ENCODE data around the gene LIPC. TPM values are rescaled to one million over a fixed set of nuclear protein-coding genes. Genes with fewer than 3 reads are reported as not detected.

The LIPC gene
- polyA plus RNA-seq, 1 of the 3 experiments (the other 2 are of a cell fraction), result not detected

DNA sequence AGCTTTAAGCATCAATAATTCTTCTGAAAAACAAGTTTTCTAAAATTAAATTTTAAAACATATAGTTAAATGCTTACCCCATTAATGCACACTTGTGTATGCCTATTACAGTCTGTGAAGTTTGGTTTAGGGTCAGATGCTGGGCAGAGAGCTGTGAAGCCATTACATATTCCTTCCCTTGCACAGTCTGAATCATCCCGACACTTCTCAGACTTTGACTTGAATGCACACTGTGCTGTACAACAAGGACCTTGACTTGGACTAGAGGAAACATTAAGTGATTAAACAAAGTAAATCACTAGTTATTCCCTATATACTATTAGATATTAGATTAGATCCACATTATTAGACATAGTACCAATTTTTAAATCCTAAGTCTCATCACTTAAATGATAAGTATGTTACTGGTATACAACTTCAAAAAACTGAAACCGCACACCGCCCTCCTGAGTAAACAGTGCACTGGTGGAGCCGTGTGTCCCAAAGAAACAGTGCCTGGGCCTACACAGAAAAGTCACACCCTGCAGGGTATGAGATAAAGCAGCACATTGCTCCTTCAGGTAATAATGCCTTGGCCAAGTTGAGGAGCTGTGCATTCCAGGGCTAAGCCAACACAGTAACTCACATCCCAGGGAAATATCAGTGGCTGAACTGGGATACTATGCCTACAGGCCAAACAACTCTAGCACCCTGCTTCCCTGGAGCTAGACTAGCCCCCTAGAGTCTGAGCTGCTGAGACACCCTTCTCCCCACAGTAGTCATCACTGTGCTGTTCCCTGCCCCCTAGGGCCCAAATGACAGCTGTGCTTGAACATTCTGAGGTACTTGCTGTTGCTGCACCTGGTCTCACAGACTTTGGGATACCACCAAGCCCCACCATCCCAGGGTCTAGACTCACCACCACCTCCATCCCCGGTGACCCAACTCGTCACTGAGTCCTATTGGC, 180.2 kb downstream of the LIPC start:
- peaks cover 3% of the 10 kb centered on the region for H3F3A ChIP-seq (replicated peaks; ENCODE audit: insufficient read depth)
- H3K36me3 ChIP-seq (replicated peaks in 1 of 2; ENCODE audit: control insufficient read depth in 1 of 2, insufficient read depth in 2 of 2, low read length in 1 of 2), result peaks cover 27 to 34% of the 10 kb centered on the region in 2 experiments
- H2AFZ ChIP-seq (ENCODE audit: low read depth), result no peak overlapping the region
- H3K9me3 ChIP-seq, result peaks cover 10% of the 10 kb centered on the region; the same call in 1 of the 2 replicates
- H3K9ac ChIP-seq, result no peak overlapping the region
- CTCF ChIA-PET, result interaction anchor here (1.4 kb wide), 1 partner anchor 16 kb away, joined by 3 read pairs; no protein-coding TSS in a partner anchor
- no peak for DNase-seq
- no peaks in the 10 kb centered on the region for H3K9me2 ChIP-seq
- H3K27me3 ChIP-seq (ENCODE audit: insufficient read depth), result no peaks in the 10 kb centered on the region
- H3K4me3 ChIP-seq (ENCODE audit: low read depth in 2 of 2, low read length in 1 of 2), result no peak overlapping the region
- POLR2A ChIA-PET, result no interaction called here
- H3K4me2 ChIP-seq, result no peak overlapping the region
- no peak for TF ChIP-seq CHD2 (IDR thresholded peaks at IDR 0.05; ENCODE audit: low read length, partially characterized antibody)
- TF ChIP-seq RCOR1 (IDR thresholded peaks at IDR 0.05; ENCODE audit: low read length), result no peak
- no peak for TF ChIP-seq NFIC (IDR thresholded peaks at IDR 0.05; ENCODE audit: borderline replicate concordance)
- TF ChIP-seq FOSL2 (IDR thresholded peaks at IDR 0.05; ENCODE audit: borderline replicate concordance, low read depth), result no peak
- TF ChIP-seq RXRA (IDR thresholded peaks at IDR 0.05; ENCODE audit: borderline replicate concordance, low read depth), result no peak
- TF ChIP-seq YY1 (IDR thresholded peaks at IDR 0.05; ENCODE audit: low read depth), result no peak
- TF ChIP-seq, protein P1, sequence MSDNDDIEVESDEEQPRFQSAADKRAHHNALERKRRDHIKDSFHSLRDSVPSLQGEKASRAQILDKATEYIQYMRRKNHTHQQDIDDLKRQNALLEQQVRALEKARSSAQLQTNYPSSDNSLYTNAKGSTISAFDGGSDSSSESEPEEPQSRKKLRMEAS (IDR thresholded peaks at IDR 0.05; ENCODE audit: low read depth), result no peak
- no peak for TF ChIP-seq MEF2A (IDR thresholded peaks at IDR 0.05; ENCODE audit: borderline replicate concordance, low read depth)
- TF ChIP-seq ELF1 (IDR thresholded peaks at IDR 0.05), result no peak
- no peak for TF ChIP-seq FOXJ3 (CRISPR knock-in tag; IDR thresholded peaks at IDR 0.05)
- TF ChIP-seq IRF3 (IDR thresholded peaks at IDR 0.05; ENCODE audit: low read depth, low read length), result no peak
- TF ChIP-seq GATA2 (CRISPR knock-in tag; IDR thresholded peaks at IDR 0.05), result no peak
- TF ChIP-seq TEAD4 (IDR thresholded peaks at IDR 0.05; ENCODE audit: borderline replicate concordance, insufficient read depth), result no peak
- TF ChIP-seq, protein P2, sequence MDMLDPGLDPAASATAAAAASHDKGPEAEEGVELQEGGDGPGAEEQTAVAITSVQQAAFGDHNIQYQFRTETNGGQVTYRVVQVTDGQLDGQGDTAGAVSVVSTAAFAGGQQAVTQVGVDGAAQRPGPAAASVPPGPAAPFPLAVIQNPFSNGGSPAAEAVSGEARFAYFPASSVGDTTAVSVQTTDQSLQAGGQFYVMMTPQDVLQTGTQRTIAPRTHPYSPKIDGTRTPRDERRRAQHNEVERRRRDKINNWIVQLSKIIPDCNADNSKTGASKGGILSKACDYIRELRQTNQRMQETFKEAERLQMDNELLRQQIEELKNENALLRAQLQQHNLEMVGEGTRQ (IDR thresholded peaks at IDR 0.05; ENCODE audit: borderline replicate concordance, low read depth, low read length), result no peak
- no peak for TF ChIP-seq RAD21 (IDR thresholded peaks at IDR 0.05; ENCODE audit: low read length)
- H3K4me1 ChIP-seq (ENCODE audit: control insufficient read depth in 1 of 2, insufficient read depth in 2 of 2, low read depth in 1 of 2, low read length in 1 of 2), result no peaks in the 10 kb centered on the region; a peak in 1 of 4 replicates
- no peak overlapping the region for H3K27ac ChIP-seq (ENCODE audit: low read depth in 2 of 2, low read length in 1 of 2)
- H4K20me1 ChIP-seq (ENCODE audit: insufficient read depth), result no peaks in the 10 kb centered on the region
- peaks cover 3% of the 10 kb centered on the region; the same call in 1 of the 2 replicates for H3K79me2 ChIP-seq (ENCODE audit: insufficient read depth)
- 91% methylated on average over 6 of the region's 6 CpGs for WGBS (ENCODE audit: low lambda C conversion rate)
